GM12878 (cell line): ENCODE results near the gene POU2F3. TPM values are rescaled to one million over a fixed set of nuclear protein-coding genes. Genes with fewer than 3 reads are reported as not detected.

ENCODE experiments used
- ATAC-seq: fragments of 200-7000 bp; cut with Tn5 transposase; 3 replicates; pipeline ENCODE4 v1.9.1; 2020; ENCODE audit warnings: mild to moderate bottlenecking, moderate library complexity
- BruUV-seq: library from RNA; stranded (reverse); fragments of 400-500 nt; replicated peaks from 2 replicates; lab custom pipeline; 2021; lab: Mats Ljungman, UMichigan
- CTCF ChIA-PET: fragments of 300-600 bp; sonication (Branson Sonifier 250); formaldehyde crosslinking; extraction: SDS; loops from one replicate; lab custom pipeline; 2021; ENCODE audit warnings: inconsistent platforms; lab: Yijun Ruan, JAX
- POLR2A ChIA-PET: fragments of 350-600 bp; formaldehyde crosslinking; extraction: SDS; loops from one replicate; lab custom pipeline; 2021; ENCODE audit warnings: inconsistent platforms; lab: Charles Lee
- RAD21 ChIA-PET: fragments of 300-600 bp; sonication (Branson Sonifier 250); formaldehyde crosslinking; loops from one replicate; lab custom pipeline; 2023; ENCODE audit warnings: antibody characterized with exemption; ENCODE audit not compliant: unreplicated experiment; lab: Charles Lee
- SMC1A ChIA-PET: fragments of 300-600 bp; sonication (Branson Sonifier 250); formaldehyde crosslinking; loops from one replicate; lab custom pipeline; 2023; ENCODE audit not compliant: unreplicated experiment, uncharacterized antibody; lab: Charles Lee
- DNase-seq: peaks from one replicate; pipeline ENCODE4 v3.0.0-alpha.2; 2011; ENCODE audit warnings: low read depth, low spot score
- FAIRE-seq: peaks from 3 replicates; lab custom pipeline; 2011; peaks lifted over from hg19 to GRCh38; lab: Jason Lieb, UNC
- H2AFZ ChIP-seq: 2 replicates; pipeline ENCODE4 v1.6.0; 2011; ENCODE audit warnings: low read depth, low read length, control low read depth; ENCODE audit not compliant: control insufficient read depth
- H3K27ac ChIP-seq: 2 replicates; pipeline ENCODE4 v1.5.1; 2011; ENCODE audit warnings: control low read depth; ENCODE audit not compliant: control insufficient read depth, insufficient read depth
- H3K27me3 ChIP-seq, 2 experiments: replicated peaks in 1 of 2; 2 replicates each; pipeline versions ENCODE4 v1.6.0 to v1.6.1; 2011; ENCODE audit warnings: low read length in 1 of 2; ENCODE audit not compliant: control insufficient read depth in 2 of 2, insufficient read depth in 2 of 2
- H3K36me3 ChIP-seq, 2 experiments: 2 replicates each; pipeline ENCODE4 v1.5.1; 2011; ENCODE audit warnings: low read length in 1 of 2; ENCODE audit not compliant: control insufficient read depth in 2 of 2, insufficient read depth in 2 of 2
- H3K4me1 ChIP-seq: 2 replicates; pipeline ENCODE4 v1.6.1; 2011; ENCODE audit warnings: mild to moderate bottlenecking, low read length, moderate library complexity, mixed read lengths; ENCODE audit not compliant: control insufficient read depth, insufficient read depth
- H3K4me2 ChIP-seq: 2 replicates; pipeline ENCODE4 v1.6.0; 2011; ENCODE audit warnings: control low read depth; ENCODE audit not compliant: control insufficient read depth, insufficient read depth
- H3K4me3 ChIP-seq: fragments of 200-600 bp; sonication (generic); 2 replicates; pipeline ENCODE4 v1.5.1; 2016
- H3K79me2 ChIP-seq: 2 replicates; pipeline ENCODE4 v1.6.0; 2011; ENCODE audit warnings: low read length; ENCODE audit not compliant: control insufficient read depth, insufficient read depth
- H3K9ac ChIP-seq: 2 replicates; pipeline ENCODE4 v1.8.0; 2011; ENCODE audit warnings: low read length, control low read depth, mixed read lengths; ENCODE audit not compliant: control insufficient read depth, insufficient read depth
- H3K9me3 ChIP-seq: replicated peaks from 3 replicates; pipeline ENCODE4 v1.5.1; 2011; ENCODE audit warnings: mild to moderate bottlenecking, low read length; ENCODE audit not compliant: control insufficient read depth, insufficient read depth
- H4K20me1 ChIP-seq: 2 replicates; pipeline ENCODE4 v1.6.0; 2011; ENCODE audit not compliant: control insufficient read depth, insufficient read depth
- BMI1 ChIP-seq: fragments of 450-650 bp; IDR thresholded peaks from 2 replicates; pipeline ENCODE4 v1.6.1; 2016; ENCODE audit warnings: mild to moderate bottlenecking, moderate library complexity, borderline replicate concordance
- BRCA1 ChIP-seq: IDR thresholded peaks from 2 replicates; pipeline ENCODE4 v1.6.1; 2011; ENCODE audit warnings: low read depth, low read length, improper control_type of control experiment
- CEBPZ ChIP-seq: fragments of 150-350 bp; IDR thresholded peaks from 2 replicates; pipeline ENCODE4 v1.6.1; 2016; ENCODE audit warnings: low read depth, low read length
- HSF1 ChIP-seq: fragments of 150-350 bp; IDR thresholded peaks from 2 replicates; pipeline ENCODE4 v1.6.1; 2014; ENCODE audit warnings: mild to moderate bottlenecking, low read depth, low read length
- MXI1 ChIP-seq: fragments of 150-350 bp; IDR thresholded peaks from 2 replicates; pipeline ENCODE4 v1.6.1; 2011; ENCODE audit warnings: low read depth, mild to moderate bottlenecking, inconsistent platforms, low read length, improper control_type of control experiment
- NKRF ChIP-seq: fragments of 450-650 bp; conservative IDR thresholded peaks from 2 replicates; pipeline ENCODE4 v1.6.1; 2017; ENCODE audit warnings: mild to moderate bottlenecking, moderate library complexity
- POU2F2 ChIP-seq: IDR thresholded peaks from 3 replicates; pipeline ENCODE4 v1.6.1; 2011; ENCODE audit warnings: low read depth, mild to moderate bottlenecking, low read length, borderline replicate concordance
- RUNX3 ChIP-seq: IDR thresholded peaks from 2 replicates; pipeline ENCODE4 v1.6.1; 2012; ENCODE audit warnings: low read length, inconsistent platforms
- SPI1 ChIP-seq: IDR thresholded peaks from 2 replicates; pipeline ENCODE4 v1.6.1; 2011; ENCODE audit warnings: low read depth, mild to moderate bottlenecking, low read length, moderate library complexity, borderline replicate concordance; ENCODE audit not compliant: insufficient read depth
- SRF ChIP-seq, 2 experiments: IDR thresholded peaks; 2 replicates each; pipeline ENCODE4 v1.6.1; 2011; ENCODE audit warnings: low read depth in 2 of 2, low read length in 2 of 2, mild to moderate bottlenecking in 1 of 2, moderate library complexity in 1 of 2
- ZBED1 ChIP-seq: IDR thresholded peaks from 2 replicates; pipeline ENCODE4 v1.6.1; 2016; ENCODE audit warnings: borderline replicate concordance
- ZNF274 ChIP-seq: IDR thresholded peaks from one replicate; pipeline ENCODE4 v1.8.0; 2011; ENCODE audit not compliant: insufficient read length, insufficient read depth
- WGBS: methylation state at CpG from one replicate; pipeline ENCODE4 v1.1.6; 2016; ENCODE audit warnings: low lambda C conversion rate; ENCODE audit not compliant: insufficient replicate concordance, insufficient coverage; ENCODE audit errors: missing lambda C conversion rate; 5-methylcytosine and 5-hydroxymethylcytosine counted together
- in situ Hi-C: fragments of 300-500 bp; cut with MboI; formaldehyde crosslinking; loops from 9 replicates; pipeline ENCODE4 v1.14.3; 2018; ENCODE audit warnings: mixed read lengths
- intact Hi-C: fragments of 100-400 bp; cut with micrococcal nuclease; formaldehyde crosslinking; loops from one replicate; pipeline ENCODE4 v1.14.2; 2022; ENCODE audit not compliant: unreplicated experiment
- polyA plus RNA-seq, 11 experiments: library from polyadenylated mRNA; depleted of rRNA in 4 of 11; unstranded in 6 of 11; stranded (reverse) in 5 of 11; fragments of >200 nt; fragmentation: Nextera tagmentation in 4 of 11; fragmentation: Illumina TruSeq in 1 of 11; extraction: Ambion mirVana in 4 of 11; extraction: Trizol in 1 of 11; gene quantifications; 1 replicate in 1 of 11; 2 replicates in 10 of 11; pipeline versions ENCODE4 v1.2.1 to v1.2.3, GENCODE V29; 2011 to 2016; ENCODE audit warnings: inconsistent platforms in 2 of 11, missing spikeins in 2 of 11, low read depth in 1 of 11
- total RNA-seq, 4 experiments: library from RNA; depleted of rRNA in 3 of 4; stranded (reverse); fragments of >200 nt in 3 of 4; fragmentation: Illumina TruSeq in 1 of 4; extraction: Trizol in 1 of 4; gene quantifications; 2 replicates each; pipeline versions ENCODE4 v1.2.1 to v1.2.3, GENCODE V29; 2013 to 2021

Gene POU2F3
- total and polyA plus RNA-seq, 10 of the 15 experiments (the other 5 are each of a cell fraction or from before 2014, with no cell fraction given), result 0.09 to 4.4 (median 0.33) TPM

DNA sequence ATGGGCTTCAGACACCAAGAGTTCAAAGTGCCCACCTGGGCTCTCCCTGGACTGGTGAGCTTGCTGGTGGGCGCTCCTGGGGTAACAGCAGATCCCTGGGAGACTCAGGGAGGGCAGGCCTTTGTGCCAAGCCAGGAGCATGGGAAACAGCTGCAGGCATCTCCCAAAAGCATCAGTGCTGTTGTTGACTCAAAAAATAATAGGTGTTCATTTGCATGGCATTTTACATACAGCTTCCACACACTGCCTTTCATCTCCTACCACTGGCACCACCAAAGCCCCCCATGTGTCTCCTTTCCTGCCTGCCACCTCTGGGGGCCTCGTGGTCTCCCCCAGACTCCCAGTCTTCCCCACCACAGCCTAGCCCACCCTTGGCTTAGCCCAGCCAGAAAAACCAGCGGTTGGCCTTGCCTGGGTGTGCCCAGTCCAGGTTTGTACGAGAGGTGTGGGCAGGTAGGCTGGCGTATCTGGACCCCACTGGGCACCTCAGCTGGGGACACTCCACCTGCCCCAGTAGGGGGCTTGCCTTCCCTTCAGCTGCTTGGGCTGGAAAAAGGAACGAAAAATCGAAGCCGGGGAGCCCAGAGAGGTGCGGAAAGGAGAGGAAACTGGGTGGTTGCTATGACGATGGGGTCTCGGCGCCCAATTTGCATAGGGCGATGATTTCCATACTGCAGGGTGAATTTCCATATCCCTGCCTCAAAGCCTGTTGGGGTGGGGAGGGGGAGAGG, 15.0 kb downstream of the POU2F3 start:
- Histone ChIP-seq H4K20me1 (no peaks in the 10 kb centered on the region), H3K9ac (no peak overlapping the region), H3K27ac (no peak overlapping the region), H3K4me3 (0 out of 2 replicates have a peak overlapping the region, but pooled peaks have one; percentile 13), H3K9me3 (no peaks in the 10 kb centered on the region), H3K36me3 (no peaks in the 10 kb centered on the region), H2AFZ (no peak overlapping the region), H3K79me2 (no peaks in the 10 kb centered on the region), H3K4me2 (peak overlapping the region; percentile 26)
- intact Hi-C loops, result no loop called here
- ChIA-PET RAD21 (interaction anchor here (1.6 kb wide), 1 partner anchor 9 kb away, joined by 4 read pairs; no protein-coding TSS in a partner anchor), CTCF (interaction anchor here (2.2 to 21.3 kb wide), 2 partner anchors 19 to 47 kb away, joined by 5 to 296 read pairs; no protein-coding TSS in a partner anchor), POLR2A (no interaction called here), SMC1A (no interaction called here)
- ATAC-seq, result peak; percentile 70
- no peak for DNase-seq
- peak; percentile 56 for FAIRE-seq
- in situ Hi-C loops, result no loop called here
- BruUV-seq, result no TSS peak
- no peak for TF ChIP-seq ZNF274
- no peak for TF ChIP-seq HSF1
- 0 out of 2 replicates have a peak, but pooled peaks have one; percentile 4 for TF ChIP-seq RUNX3
- peak; percentile 94; the same call in 2 of the 3 replicates for TF ChIP-seq POU2F2
- TF ChIP-seq BMI1, result peak; percentile 81
- TF ChIP-seq SPI1, result no peak
- no peak for TF ChIP-seq CEBPZ
- no peak for TF ChIP-seq SRF (IDR thresholded peaks at IDR 0.05; ENCODE audit: low read depth in 2 of 2, low read length in 2 of 2)
- TF ChIP-seq BRCA1, result no peak
- no peak for TF ChIP-seq NKRF
- 0 out of 2 replicates have a peak, but pooled peaks have one; percentile 17 for TF ChIP-seq MXI1
- no peak for TF ChIP-seq ZBED1
- TF ChIP-seq, all 136 proteins: peak for 4
- H3K4me1 ChIP-seq, result peaks cover 13% of the 10 kb centered on the region
- 3% methylated on average over 13 of the region's 13 CpGs for WGBS
- peaks cover 0 to 4% of the 10 kb centered on the region in 2 experiments; a peak in 3 of 4 replicates for H3K27me3 ChIP-seq
